HG03064 (cell line): ENCODE results near the gene CBARP.
"Not testable (repeated sequence)": the region's sequence is repeated elsewhere in the genome, so short reads cannot be mapped to it uniquely, and the experiment has no call there.

Experiments
- ATAC-seq: cut with Tn5 transposase; IDR thresholded peaks from one replicate; pipeline ENCODE4 v1.9.1; 2021; ENCODE audit warnings: low read depth; ENCODE audit not compliant: unreplicated experiment

Gene CBARP

DNA sequence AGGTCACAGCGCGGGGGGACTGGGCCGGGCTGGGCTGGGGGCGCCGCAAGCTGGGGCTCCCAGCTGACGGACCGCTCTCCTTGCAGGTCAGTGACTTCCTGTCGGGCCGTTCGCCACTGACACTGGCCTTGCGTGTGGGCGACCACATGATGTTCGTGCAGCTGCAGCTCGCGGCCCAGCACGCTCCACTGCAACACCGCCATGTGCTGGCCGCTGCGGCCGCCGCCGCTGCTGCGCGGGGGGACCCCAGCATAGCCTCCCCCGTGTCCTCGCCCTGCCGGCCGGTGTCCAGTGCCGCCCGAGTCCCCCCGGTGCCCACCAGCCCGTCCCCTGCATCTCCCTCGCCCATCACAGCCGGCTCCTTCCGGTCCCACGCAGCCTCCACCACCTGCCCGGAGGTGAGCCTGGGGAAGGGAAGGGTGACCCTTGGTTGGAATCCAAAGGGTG, 16.3 kb upstream of the CBARP start:
- no peak for ATAC-seq

DNA sequence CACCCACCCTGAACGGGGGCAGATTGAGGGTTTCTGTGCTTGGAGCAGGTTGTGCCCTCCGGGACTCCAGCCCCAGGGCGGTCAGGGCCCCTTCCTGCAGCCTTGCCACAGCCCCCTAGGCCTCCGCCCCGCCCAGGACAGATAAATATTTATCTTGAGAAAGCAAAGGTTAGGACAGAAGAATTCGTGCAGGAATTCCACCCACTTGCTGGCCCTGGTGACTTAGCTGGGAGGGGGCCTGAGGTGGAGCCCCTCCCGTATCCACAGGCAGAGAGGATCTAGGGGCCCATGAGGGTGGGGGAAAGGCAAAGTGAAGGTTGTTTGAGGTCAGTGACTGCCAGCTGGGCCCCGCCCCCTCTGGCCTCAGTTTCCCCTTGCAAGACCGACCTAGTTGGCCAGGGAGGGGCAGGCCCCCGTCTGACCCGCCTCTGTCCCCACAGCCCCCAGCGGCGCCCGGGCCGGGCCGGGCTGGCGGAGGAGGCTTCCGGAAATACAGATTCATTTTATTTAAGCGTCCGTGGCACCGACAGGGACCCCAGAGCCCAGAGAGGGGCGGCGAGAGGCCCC, 15.8 kb upstream of the CBARP start:
- no peak for ATAC-seq

DNA sequence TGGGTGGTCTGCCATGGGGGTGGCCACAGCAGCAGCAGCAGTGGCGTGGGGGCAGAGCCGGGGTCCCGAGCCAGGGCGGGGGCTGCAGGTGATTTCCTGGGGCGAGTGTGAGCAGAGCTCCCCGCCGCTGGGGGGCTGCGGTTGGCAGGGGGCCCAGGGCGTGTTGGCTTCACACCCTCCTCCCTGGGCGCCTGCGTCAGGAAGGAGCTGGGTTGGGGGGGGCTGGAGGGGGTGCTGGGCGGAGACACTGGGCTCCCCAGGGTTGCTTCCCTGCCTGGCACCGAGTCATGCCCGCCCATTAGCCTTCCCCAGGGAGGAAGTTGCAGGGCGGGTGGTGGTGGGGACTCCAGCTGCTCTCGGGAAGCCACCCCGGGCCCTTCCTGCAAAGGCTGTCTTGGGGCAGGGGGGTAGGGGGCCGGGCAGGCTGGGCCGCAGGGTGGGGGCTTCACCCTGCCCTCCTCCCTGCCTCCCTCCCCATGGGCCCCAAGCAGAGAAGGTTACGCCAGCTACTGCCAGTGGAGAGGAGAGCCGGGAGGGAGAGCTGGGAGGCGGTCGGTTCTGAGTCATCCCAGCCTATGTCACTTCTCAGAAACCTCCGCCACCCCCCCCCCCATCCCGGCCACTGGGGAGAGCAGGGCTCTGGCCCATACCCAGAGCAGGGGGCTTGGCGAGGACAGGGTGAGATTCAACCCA, 15.2 kb upstream of the CBARP start:
- no peak for ATAC-seq

DNA sequence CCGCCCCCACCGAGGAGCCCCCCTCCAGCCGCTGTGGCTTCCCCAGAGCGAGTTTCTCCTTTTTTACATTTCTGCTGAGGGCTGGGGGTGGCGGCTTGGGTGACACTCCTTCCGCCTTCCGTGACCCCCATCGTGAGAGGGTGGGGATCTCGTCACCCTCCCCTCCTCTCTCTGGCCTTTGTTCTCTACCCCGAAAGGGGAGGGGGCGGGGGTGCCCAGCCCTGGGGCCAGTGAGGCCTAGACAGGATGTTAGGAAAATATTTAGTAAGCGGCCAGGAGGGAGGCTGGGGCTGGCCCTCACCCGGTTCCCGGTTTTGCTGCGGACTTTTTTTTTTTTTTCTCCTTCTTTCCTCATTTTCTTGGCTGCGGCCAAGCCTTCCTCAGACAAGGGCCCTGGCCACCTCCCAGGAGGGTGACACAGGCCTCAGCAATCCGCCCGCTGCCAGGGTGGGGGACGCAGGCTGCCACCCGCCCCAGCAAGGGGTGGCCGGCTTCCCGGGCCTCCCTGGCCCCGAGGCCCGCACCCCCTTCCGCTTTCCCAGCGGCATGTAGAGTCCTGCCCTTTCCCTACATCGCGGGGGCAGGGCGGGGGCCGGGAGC, 14.5 kb upstream of the CBARP start:
- ATAC-seq = no peak

DNA sequence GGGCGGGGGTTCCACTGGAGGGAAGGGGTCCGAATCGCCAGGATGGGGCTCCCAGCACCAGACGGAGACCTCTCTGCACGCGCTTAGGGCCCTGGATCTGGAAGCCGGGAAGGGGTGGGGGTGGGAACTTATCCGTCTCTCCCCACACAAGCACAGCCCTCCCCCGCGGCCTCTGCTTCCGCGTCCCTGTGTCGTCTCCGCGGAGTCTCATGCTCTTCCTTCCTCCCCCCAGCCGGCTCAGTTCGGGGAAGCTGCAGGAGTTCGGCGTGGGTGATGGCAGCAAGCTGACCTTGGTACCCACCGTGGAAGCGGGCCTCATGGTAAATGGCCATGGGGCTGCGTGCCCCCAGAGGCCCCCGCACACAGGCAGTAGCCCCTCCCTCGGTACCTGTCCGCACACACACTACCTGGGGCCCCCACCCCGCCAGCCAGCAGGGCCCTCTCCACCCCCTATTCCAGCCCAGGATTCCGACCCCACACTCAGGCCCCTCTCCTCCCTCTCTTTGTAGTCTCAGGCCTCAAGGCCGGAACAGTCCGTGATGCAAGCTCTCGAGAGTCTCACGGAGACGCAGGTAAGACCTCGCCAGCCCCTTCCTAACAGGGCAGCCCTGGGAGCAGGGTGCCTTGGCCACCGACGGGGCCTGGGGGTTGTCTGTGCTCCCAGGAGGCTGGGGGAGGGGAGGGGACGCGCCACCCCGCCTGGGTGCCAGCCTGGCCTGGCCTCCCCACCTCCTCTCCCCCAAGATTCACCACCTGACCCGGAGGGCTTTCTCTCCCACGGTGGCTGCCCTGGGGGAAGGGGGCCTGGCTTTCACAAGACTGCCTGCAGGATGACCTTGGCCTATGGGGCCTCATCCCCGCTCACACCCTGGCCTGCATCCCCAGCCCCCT, 13.8 kb upstream of the CBARP start:
- ATAC-seq = no peak

DNA sequence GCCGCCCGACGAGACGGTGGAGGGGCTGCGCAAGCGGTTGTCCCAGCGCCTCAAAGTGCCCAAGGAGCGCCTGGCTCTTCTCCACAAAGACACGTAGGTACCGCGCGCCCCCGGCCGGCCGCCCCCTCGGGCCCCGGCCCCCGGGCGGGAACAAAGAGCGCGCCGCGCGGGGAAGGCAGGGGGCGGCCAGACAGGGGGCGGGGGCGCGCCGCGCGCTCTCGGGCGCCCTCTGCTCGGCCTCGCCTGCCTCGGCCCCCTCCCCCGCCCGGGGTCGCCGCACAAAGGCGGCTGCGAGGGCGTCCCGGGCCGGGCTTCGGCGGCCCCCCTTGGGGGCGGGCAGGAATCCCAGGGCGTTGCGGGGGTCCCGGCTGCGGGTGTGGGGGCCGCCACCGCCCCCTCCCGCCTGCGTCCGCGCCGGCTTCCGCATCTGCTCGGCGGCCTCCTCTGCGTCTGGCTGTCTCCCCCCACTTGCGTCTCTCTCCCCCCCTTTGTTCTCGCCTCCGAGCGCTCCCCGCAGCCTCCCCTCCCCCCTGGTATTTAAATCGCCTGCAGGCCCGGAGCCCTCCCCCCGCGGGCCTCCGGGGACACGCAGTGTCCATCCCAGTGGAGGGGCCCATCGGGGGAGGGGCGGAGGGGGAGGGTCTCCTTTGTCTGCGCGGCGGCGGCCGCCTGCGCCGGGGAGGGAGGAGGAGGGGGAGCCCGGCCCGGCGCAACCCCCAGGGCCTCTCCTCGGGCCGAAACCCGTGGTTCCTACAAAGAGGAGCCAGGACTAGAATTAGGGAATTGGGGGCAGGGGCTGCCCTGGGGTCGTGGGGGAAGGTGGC, 12.8 kb upstream of the CBARP start:
- no peak for ATAC-seq

DNA sequence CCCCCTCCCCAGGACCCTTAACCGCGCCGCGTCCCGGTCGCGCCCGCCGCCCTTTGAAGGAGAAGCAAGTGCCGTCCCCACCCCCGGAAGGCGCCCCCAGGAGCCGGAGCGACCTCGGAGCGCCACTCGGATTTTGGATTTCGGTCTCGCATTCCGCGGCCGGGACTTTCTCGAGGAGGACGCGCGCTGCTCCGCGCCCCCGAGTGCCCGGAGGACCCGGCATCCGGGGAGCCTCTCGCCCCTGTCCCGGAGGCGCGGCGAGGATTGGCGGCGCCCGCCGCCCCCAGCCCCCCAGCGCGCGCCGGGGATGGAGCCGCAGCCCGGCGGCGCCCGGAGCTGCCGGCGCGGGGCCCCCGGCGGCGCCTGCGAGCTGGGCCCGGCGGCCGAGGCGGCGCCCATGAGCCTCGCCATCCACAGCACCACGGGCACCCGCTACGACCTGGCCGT, 12.2 kb upstream of the CBARP start:
- ATAC-seq = no peak

DNA sequence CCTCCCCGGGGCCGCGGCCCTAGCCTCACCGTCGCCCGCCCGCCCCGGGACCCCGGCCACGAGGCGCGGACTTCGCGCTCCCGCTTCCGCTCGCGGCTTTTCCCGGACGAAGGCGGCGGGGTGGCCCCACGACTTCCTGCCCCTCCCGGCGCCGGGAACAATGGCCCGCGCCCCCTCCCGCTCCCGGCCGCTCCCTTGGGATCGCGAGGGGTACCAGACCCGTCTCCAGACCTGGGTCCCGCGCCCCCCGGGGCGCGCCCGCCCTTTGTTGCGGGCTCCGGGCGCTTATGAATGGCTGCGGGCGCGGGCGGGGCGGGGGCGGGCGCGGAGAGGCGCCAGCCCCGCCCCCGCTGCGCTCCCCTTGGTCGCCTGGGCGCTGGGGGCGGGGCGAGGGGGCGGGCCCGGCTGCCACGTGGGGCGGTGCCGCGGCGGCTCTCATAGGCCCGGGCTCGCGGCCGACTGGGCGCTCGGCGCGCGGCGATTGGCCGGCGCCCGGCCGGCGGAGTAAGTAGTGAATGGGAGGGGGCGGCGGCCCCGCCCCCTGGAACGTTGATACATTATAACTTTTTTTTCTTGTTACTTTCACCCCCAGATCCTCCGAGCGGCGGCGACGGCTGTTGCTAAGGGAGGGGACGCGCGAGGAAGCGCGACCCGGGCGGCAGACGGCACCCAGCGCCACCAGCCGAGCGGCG, 11.6 kb upstream of the CBARP start:
- peak; percentile 34 for ATAC-seq

DNA sequence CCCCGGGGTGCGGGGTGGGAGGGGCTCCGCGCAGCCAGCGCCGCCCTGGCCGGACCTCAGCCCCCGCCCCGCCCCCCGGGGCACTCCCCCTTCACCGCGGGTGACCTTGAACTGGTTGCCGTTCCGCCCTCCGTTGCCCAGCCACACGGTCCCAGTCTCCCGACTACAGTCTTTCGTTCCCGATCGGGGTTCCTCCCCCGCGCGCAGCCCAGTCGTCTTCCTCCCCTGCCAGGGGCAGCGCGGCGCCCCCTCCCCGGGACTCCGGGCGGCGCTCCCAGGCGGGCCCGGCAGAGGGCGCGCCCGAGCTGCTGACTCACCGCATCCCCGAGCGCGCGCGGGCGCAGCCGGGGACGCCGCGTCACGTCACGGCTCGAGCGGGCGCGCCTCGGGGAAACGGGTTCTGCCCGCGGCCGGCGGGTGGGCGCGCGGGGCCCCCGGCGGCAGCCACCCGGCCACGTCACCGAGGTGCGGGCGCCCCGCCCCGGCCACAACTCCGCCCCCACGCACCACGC, 11.0 kb upstream of the CBARP start:
- peak; percentile 17 for ATAC-seq

DNA sequence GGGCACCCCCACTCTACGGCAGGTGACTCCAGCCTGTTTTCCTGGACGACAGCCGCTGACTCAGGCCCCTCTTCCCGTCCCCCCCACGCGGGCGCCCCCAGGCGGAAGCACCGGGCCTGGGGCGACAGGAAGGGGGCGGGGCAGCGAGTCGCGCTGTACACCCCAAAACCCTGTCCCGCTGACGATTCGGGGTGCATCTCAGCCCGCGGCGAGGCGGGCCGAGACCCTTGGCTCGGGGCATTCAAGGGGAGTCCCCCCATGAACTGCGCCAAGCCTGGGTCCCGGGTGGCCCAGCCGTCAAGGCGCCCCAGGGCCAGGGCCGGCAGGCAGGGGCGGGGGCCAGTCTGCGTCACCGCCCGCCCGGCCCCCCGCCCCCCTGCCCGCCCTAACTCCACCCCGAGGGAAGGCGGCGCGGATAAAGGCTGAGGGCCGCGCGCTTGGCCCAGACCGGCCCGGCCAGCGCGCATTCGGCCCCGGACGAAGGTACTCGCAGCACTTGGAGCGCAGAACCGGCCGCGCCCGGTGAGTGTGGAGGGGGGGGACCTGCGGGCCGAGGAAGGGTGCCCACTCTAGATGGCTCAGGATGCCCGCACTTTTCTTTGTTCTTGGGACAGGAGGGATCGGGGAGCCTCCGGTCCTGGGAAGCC, 10.5 kb upstream of the CBARP start, which contains the start of gene MIDN:
MIDN (plus strand) TSS at position 445 of the 647 bp plus-strand sequence. CDS start 1,714 bp downstream, outside the sequence.
- ATAC-seq = peak; percentile 12

DNA sequence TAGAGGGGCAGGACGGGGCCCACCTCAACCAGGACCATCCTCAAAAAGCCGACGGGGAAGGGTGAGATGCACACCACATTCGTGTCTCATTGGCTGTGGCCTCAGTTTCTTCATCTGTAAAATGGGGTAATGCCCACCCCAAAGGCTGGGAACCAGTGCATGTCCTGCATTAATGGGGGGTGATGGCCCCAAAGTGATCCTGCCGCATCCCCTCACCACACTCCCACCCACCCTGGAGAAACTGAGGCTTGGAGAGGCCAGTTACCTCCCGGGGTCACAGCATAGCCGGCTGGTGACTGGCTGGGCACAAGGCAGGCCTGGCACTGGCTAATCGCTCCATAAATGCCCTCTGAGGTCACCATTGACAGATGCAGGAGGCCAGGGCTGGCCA, 9.9 kb upstream of the CBARP start:
- no peak for ATAC-seq

DNA sequence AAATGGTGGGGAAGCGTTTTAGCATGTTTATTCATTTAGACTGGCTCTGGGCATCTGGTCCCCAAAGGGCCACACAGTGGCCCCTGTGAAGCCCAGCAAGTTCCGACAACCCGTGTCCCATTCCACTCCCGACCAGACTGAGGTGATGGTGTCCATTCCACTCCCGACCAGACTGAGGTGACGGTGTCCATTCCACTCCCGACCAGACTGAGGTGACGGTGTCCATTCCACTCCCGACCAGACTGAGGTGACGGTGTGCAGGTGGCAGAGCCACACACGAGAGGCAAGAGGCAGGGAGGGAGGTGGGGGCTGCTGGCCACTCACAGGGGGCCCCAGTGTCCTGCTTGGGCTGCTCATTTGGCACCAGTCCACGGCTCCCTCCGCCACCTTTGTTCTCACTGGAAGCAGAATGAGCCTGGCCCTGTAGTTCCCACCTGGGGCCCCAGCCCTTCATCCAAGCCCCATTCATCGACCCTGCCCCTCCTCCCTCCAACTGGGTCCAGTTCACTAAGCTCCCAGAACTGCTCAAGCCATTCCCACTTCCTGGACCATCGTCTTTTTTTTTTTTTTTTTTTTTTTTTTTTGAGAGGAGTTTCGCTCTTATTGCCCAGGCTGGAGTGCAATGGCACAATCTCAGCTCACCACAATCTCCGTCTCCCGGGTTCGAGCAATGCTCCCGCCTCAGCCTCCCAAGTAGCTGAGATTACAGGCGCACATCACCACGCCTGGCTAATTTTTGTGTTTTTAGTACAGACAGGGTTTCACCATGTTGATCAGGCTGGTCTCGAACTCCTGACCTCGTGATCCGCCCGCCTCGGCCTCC, 8.7 kb upstream of the CBARP start:
- not testable (repeated sequence) for ATAC-seq

DNA sequence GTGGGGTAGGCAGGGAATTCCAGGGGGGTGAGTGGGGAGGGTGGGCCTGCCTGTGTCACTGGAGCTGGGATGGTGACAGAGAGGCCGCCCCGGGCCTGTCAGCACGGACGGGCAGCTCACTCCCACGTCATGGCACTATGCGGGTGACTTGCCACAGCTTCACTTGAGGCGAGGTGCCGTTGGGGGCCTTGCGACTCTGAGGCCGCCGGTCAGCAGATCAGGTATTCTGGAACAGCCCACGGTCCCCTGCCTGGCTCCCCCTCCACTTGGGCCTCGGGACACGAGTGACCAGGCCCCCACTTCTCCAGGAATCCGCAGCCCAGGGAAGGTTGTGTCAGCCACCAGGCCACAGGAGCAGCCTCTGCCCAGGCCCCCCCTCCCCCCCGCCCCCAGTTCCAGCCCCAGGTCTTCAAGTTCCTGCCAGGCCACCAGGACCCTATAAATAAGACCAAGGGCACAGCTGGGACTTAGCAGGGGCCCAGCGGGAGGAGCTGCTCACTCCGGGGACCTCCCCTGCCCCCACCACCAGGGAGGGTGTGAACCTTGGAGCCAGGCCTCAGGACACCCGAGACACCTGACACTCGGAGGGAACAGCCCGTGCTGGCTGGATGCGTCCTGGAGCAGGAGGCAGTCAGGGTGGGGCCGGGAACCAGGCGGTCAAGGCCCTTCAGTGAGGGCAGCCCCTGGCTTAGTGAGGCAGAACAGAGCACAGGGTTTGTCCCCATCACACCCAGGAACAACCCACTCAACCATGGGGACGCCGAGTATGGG, 7.9 kb upstream of the CBARP start:
- no peak for ATAC-seq

DNA sequence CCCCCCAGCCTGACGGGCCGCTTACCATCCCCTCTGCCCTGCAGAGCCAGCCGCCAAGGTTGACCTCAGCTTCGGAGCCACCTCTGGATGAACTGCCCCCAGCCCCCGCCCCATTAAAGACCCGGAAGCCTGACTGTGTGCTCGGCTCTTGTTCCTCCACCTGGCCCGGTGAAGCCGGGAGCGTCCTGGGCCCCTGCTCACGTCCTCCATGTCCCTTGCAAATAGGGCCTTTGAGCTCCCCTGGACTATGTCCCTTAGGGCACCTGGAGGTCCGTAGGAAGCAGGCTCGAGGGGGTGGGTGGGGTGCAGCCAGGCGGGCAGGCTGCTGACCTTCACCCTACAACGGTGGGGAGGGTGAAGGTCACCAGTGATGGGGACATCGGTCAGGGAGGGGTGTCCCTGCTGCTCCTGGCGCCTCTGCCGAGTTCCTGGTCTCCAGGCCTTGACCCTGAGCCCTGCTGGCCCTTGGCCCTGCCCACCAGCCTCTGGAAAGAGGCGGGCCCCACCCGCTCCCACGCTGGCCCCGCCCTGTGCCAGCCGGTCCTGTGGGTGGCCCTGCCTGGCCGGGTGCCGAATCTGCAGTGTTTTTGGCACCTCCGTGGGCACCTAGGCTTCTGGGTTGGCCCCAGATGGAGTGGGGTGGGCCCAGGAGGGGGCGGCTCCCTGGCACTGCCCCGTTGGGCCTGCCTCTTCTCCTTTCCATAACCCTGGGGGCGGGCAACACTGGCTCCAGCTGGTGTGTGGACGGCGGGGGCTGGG, 7.1 kb upstream of the CBARP start:
- no peak for ATAC-seq

DNA sequence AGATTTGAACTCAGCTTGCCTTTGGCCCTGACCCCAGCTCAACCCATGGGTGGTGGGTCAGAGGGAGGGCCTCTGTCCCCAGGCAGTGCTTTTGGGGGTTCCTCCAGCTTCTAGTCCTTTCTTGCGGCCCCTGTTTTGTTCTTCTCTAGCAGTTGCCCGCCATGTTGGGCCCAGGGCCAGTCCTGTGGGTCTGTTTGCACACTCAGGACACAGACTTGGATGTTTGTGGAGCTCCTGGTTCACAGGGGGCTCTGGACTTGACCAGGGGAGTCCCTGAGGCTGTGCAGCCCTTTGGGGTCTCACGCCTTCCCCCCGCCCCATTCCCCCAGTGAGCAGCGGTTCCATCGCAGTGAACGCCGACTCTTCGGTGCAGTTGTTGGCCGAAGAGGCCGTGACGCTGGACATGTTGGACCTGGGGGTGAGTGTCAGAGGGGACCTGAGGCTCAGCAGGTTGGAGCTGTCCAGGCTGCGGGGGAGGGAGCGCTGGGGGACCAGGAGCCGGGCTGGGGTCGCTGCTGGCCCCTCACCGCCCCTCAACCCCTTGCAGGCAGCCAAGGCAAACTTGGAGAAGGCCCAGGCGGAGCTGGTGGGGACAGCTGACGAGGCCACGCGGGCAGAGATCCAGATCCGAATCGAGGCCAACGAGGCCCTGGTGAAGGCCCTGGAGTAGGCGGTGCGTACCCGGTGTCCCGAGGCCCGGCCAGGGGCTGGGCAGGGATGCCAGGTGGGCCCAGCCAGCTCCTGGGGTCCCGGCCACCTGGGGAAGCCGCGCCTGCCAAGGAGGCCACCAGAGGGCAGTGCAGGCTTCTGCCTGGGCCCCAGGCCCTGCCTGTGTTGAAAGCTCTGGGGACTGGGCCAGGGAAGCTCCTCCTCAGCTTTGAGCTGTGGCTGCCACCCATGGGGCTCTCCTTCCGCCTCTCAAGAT, 6.2 kb upstream of the CBARP start:
- no peak for ATAC-seq
